CD4-positive, CD25-positive, alpha-beta regulatory T cell (primary cell): ENCODE measurements around the gene TP73. TPM values are rescaled to one million over a fixed set of nuclear protein-coding genes. Genes with fewer than 3 reads are reported as not detected.

Experiments
- ATAC-seq, 2 donors: fragments of 150-1000 bp; cut with Tn5 transposase; one replicate each; pipeline ENCODE4 v1.10.0; 2021; ENCODE audit warnings: low read depth in 2 of 2, moderate number of reproducible peaks in 2 of 2, moderate library complexity in 1 of 2
- DNase-seq, 3 donors: peaks; one replicate each; pipeline versions ENCODE4 v3.0.0 to v3.0.0-alpha.2; 2012 to 2022; ENCODE audit warnings: mixed read lengths in 1 of 3
- H3K27ac ChIP-seq: one replicate; pipeline ENCODE4 v1.7.0; 2013; ENCODE audit warnings: mild to moderate bottlenecking, low read length; ENCODE audit not compliant: insufficient read depth, poor library complexity, severe bottlenecking
- H3K27me3 ChIP-seq: one replicate; pipeline ENCODE4 v1.7.0; 2013; ENCODE audit warnings: low read length; ENCODE audit not compliant: control insufficient read depth, insufficient read depth
- H3K36me3 ChIP-seq: one replicate; pipeline ENCODE4 v1.7.0; 2013; ENCODE audit warnings: mild to moderate bottlenecking, low read length, moderate library complexity; ENCODE audit not compliant: control insufficient read depth, insufficient read depth
- H3K4me1 ChIP-seq: 2 replicates; pipeline ENCODE4 v1.7.0; 2013; ENCODE audit warnings: mild to moderate bottlenecking, low read length; ENCODE audit not compliant: insufficient read depth, control insufficient read depth, poor library complexity, severe bottlenecking
- H3K4me3 ChIP-seq: one replicate; pipeline ENCODE4 v1.7.0; 2013; ENCODE audit warnings: low read depth, mild to moderate bottlenecking, low read length, moderate library complexity
- H3K9me3 ChIP-seq, 2 experiments: 1 replicate in 1 of 2; 2 replicates in 1 of 2; pipeline ENCODE4 v1.7.0; 2013; ENCODE audit warnings: low read length in 2 of 2, mild to moderate bottlenecking in 1 of 2, moderate library complexity in 1 of 2; ENCODE audit not compliant: control insufficient read depth in 2 of 2
- H3K27ac Mint-ChIP-seq, 3 donors: one replicate each; pipeline ENCODE4 v1.8.0; 2020 to 2022; ENCODE audit warnings: mild to moderate bottlenecking in 3 of 3, mixed read lengths in 3 of 3, moderate library complexity in 2 of 3
- H3K27me3 Mint-ChIP-seq: one replicate; pipeline ENCODE4 v1.8.0; 2022; ENCODE audit warnings: mild to moderate bottlenecking, mixed read lengths
- H3K36me3 Mint-ChIP-seq: one replicate; pipeline ENCODE4 v1.8.0; 2020; ENCODE audit warnings: mixed read lengths
- H3K4me1 Mint-ChIP-seq, 4 donors: one replicate each; pipeline ENCODE4 v1.8.0; 2020 to 2022; ENCODE audit warnings: mixed read lengths in 4 of 4, mild to moderate bottlenecking in 1 of 4
- H3K4me3 Mint-ChIP-seq, 4 donors: one replicate each; pipeline ENCODE4 v1.8.0; 2020 to 2022; ENCODE audit warnings: mild to moderate bottlenecking in 4 of 4, mixed read lengths in 4 of 4, moderate library complexity in 3 of 4
- H3K9me3 Mint-ChIP-seq, 7 donors: one replicate each; pipeline ENCODE4 v1.8.0; 2020 to 2022; ENCODE audit warnings: mixed read lengths in 7 of 7, mild to moderate bottlenecking in 3 of 7, moderate library complexity in 2 of 7
- polyA plus RNA-seq, 4 donors: library from polyadenylated mRNA; unstranded; fragments of 300-500 nt; fragmentation: Illumina TruSeq; gene quantifications; one replicate each; pipeline ENCODE4 v1.2.3, GENCODE V29; 2021
- total RNA-seq: library from RNA; stranded (reverse); gene quantifications from one replicate; pipeline ENCODE4 v1.2.3, GENCODE V29; 2022

Gene TP73
- total and polyA plus RNA-seq, 5 donors from 2014 or later = 0.08 to 0.12 TPM; not detected in 3

- peaks cover 5% of the 10 kb centered on the region for H3K36me3 ChIP-seq
- Mint-ChIP-seq H3K4me1 (no peaks in the 10 kb centered on the region), H3K27ac (no peak overlapping the region), H3K27me3 (no peaks in the 10 kb centered on the region), H3K9me3 (peaks cover 0 to 1% (median 0%) of the 10 kb centered on the region in 7 donors), H3K4me3 (no peak overlapping the region), H3K36me3 (peaks cover under 1% of the 10 kb centered on the region)
- DNase-seq (no peak), ATAC-seq (no peak)
- H3K4me1 ChIP-seq = no peaks in the 10 kb centered on the region
- no peaks in the 10 kb centered on the region for H3K9me3 ChIP-seq
- no peaks in the 10 kb centered on the region for H3K27me3 ChIP-seq
- no peak overlapping the region for H3K27ac ChIP-seq
- H3K4me3 ChIP-seq = no peak overlapping the region
Measured at GRCh38 chr1:3731583-3732433, 79.5 kb downstream of the TP73 start.

DNA sequence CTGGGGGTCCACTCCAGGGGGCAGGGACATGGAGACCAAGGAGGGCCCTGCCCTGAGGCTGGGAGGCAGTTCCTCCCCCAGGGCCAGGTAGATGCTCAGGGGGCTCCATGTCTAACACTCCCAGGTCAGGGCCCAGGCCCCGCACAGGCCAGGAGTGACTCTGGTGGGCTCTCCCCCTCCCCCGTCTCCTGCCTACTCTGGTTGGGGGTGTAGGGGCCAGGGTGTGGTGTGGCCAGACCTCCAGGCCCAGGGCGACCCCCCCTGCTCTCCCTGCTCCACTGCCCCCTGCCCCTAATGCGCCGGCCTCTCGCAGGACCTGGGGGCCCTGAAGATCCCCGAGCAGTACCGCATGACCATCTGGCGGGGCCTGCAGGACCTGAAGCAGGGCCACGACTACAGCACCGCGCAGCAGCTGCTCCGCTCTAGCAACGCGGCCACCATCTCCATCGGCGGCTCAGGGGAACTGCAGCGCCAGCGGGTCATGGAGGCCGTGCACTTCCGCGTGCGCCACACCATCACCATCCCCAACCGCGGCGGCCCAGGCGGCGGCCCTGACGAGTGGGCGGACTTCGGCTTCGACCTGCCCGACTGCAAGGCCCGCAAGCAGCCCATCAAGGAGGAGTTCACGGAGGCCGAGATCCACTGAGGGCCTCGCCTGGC lies 80.2 kb downstream of the TP73 start:
- Histone ChIP-seq H3K9me3 (no peaks in the 10 kb centered on the region), H3K27me3 (no peaks in the 10 kb centered on the region), H3K36me3 (peaks cover 9% of the 10 kb centered on the region), H3K27ac (no peak overlapping the region), H3K4me1 (no peaks in the 10 kb centered on the region), H3K4me3 (no peak overlapping the region)
- ATAC-seq (no peak), DNase-seq (no peak)
- Mint-ChIP-seq H3K4me3 (no peak overlapping the region), H3K9me3 (peaks cover 0 to 1% (median 0%) of the 10 kb centered on the region in 7 donors), H3K27ac (no peak overlapping the region), H3K27me3 (no peaks in the 10 kb centered on the region), H3K36me3 (peaks cover 6% of the 10 kb centered on the region), H3K4me1 (no peaks in the 10 kb centered on the region)

- ATAC-seq (no peak), DNase-seq (no peak)
- peaks cover 14% of the 10 kb centered on the region for H3K36me3 ChIP-seq
- Mint-ChIP-seq H3K9me3 (peaks cover 0 to 1% (median 0%) of the 10 kb centered on the region in 7 donors), H3K27ac (no peak overlapping the region), H3K36me3 (peaks cover 10% of the 10 kb centered on the region), H3K27me3 (no peaks in the 10 kb centered on the region), H3K4me1 (no peaks in the 10 kb centered on the region), H3K4me3 (no peak overlapping the region)
- no peaks in the 10 kb centered on the region for H3K9me3 ChIP-seq
- H3K4me3 ChIP-seq = no peak overlapping the region
- H3K27me3 ChIP-seq = no peaks in the 10 kb centered on the region
- no peaks in the 10 kb centered on the region for H3K4me1 ChIP-seq
- no peak overlapping the region for H3K27ac ChIP-seq
Measured at GRCh38 chr1:3733094-3733882, 81.0 kb downstream of the TP73 start.

DNA sequence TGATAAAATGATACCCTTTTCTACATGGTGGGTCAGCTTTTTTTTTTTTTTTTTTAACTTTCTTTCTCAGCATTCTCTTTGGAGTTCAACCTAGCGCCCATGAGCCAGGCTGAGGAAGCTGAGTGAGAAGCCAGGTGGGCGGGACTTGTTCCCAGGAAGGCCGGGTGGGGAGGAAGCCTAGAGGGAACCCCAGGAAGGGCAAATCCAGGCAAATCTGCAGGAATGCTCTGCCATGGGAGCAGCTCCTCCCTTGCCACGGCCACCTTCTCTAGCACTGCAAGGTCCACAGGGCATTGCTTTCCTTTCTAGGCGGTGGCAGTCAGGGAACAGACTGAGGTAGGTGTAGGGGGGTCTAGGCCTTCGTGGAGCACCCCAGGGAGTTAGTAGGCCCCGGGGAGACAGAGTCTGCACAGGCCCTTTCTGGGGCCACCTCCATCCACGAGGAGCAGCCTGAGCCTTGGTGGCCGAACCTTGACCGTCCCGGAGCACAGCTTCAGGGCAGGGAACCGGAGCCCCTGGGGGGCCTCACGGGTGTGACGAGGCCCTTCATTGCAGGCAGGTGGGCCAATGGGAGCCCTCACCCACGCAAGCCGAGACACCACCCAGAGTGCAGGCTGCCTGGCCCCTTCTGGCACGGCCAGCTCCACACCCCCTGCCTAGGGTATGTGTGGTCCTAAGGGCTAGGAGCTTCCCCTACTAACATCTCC lies 81.7 kb downstream of the TP73 start:
- no peak for ATAC-seq
- no peak overlapping the region for H3K27ac ChIP-seq
- Mint-ChIP-seq H3K36me3 (peaks cover 11% of the 10 kb centered on the region), H3K27me3 (no peaks in the 10 kb centered on the region), H3K4me1 (no peaks in the 10 kb centered on the region), H3K4me3 (no peak overlapping the region), H3K9me3 (no peaks in the 10 kb centered on the region), H3K27ac (peak overlapping the region in 1 of 3 donors; percentile 14)
- H3K36me3 ChIP-seq = peaks cover 20% of the 10 kb centered on the region
- no peak for DNase-seq
- no peak overlapping the region for H3K4me3 ChIP-seq
- H3K9me3 ChIP-seq = no peaks in the 10 kb centered on the region
- H3K27me3 ChIP-seq = no peaks in the 10 kb centered on the region
- no peaks in the 10 kb centered on the region for H3K4me1 ChIP-seq

DNA sequence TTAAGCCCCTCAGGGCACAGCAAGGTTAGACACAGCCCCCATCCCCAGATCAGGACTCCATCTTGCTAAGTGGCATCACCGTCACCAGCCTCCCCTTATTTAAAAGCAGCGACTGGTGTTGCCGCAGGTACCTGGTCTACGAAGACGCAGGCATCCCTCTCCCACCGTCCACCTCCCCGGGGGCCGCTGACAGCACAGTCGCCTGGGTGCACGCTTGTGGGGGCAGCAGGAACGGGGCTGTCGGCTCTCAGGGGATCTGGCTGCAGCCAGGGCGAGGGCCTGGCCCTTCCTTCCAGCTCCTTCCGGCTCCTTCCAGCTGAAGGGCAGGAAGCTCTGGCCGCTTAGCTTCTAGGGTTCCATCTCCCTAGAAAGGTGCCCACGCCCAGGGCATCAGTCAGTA lies 82.3 kb downstream of the TP73 start:
- H3K36me3 Mint-ChIP-seq = peaks cover 11% of the 10 kb centered on the region
- Histone ChIP-seq H3K27ac (no peak overlapping the region), H3K36me3 (peaks cover 26% of the 10 kb centered on the region), H3K9me3 (no peaks in the 10 kb centered on the region), H3K4me3 (no peak overlapping the region), H3K4me1 (no peaks in the 10 kb centered on the region), H3K27me3 (no peaks in the 10 kb centered on the region)
- H3K4me1 Mint-ChIP-seq = no peaks in the 10 kb centered on the region
- H3K27ac Mint-ChIP-seq = no peak overlapping the region
- H3K4me3 Mint-ChIP-seq = no peak overlapping the region
- DNase-seq (no peak), ATAC-seq (no peak)
- H3K27me3 Mint-ChIP-seq = no peaks in the 10 kb centered on the region
- no peaks in the 10 kb centered on the region for H3K9me3 Mint-ChIP-seq

GRCh38 chr1:3735027-3735681 lies 82.8 kb downstream of the TP73 start:
- DNase-seq (no peak), ATAC-seq (no peak)
- Histone ChIP-seq H3K9me3 (no peaks in the 10 kb centered on the region), H3K4me1 (no peaks in the 10 kb centered on the region), H3K27ac (no peak overlapping the region), H3K36me3 (peaks cover 26% of the 10 kb centered on the region), H3K27me3 (no peaks in the 10 kb centered on the region), H3K4me3 (no peak overlapping the region)
- no peaks in the 10 kb centered on the region for H3K4me1 Mint-ChIP-seq
- H3K36me3 Mint-ChIP-seq = peaks cover 11% of the 10 kb centered on the region
- H3K27me3 Mint-ChIP-seq = no peaks in the 10 kb centered on the region
- H3K9me3 Mint-ChIP-seq = no peaks in the 10 kb centered on the region
- peak overlapping the region in 1 of 3 donors; percentile 23 for H3K27ac Mint-ChIP-seq
- H3K4me3 Mint-ChIP-seq = no peak overlapping the region

DNA sequence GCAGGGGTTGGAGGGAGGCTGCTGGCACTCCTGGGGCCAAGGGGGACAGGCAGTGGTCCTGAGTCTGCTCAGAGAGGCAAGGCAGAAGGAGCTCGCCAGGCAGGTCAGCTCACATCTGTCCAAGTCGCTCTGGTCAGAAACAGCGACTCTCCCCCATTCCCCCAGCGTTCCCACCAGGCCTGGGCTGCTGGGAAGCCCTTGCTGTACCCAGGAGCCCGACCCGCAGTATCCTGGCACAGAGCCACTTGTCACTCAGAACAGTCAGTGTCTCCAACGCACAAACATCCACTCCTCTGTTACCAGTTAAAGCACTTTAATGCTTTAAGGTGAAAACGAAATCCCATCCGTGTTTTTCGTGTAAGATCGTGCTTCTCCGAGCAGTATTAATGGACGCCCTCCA lies 83.4 kb downstream of the TP73 start:
- Mint-ChIP-seq H3K27me3 (no peaks in the 10 kb centered on the region), H3K9me3 (no peaks in the 10 kb centered on the region), H3K27ac (peak overlapping the region in 1 of 3 donors; percentile 62), H3K4me1 (no peaks in the 10 kb centered on the region), H3K4me3 (no peak overlapping the region), H3K36me3 (peaks cover 11% of the 10 kb centered on the region)
- DNase-seq (no peak), ATAC-seq (no peak)
- Histone ChIP-seq H3K4me3 (no peak overlapping the region), H3K4me1 (no peaks in the 10 kb centered on the region), H3K36me3 (peaks cover 26% of the 10 kb centered on the region), H3K27ac (no peak overlapping the region), H3K9me3 (no peaks in the 10 kb centered on the region), H3K27me3 (no peaks in the 10 kb centered on the region)
